HCEC 1CT (cell line): Measurements from ENCODE around the gene TP53BP2.
"Not testable (repeated sequence)": the region's sequence is repeated elsewhere in the genome, so short reads cannot be mapped to it uniquely, and the experiment has no call there.

ENCODE experiments used
- DNase-seq: peaks from one replicate; pipeline ENCODE4 v3.0.0-alpha.2; 2017

TP53BP2 gene, protein sequence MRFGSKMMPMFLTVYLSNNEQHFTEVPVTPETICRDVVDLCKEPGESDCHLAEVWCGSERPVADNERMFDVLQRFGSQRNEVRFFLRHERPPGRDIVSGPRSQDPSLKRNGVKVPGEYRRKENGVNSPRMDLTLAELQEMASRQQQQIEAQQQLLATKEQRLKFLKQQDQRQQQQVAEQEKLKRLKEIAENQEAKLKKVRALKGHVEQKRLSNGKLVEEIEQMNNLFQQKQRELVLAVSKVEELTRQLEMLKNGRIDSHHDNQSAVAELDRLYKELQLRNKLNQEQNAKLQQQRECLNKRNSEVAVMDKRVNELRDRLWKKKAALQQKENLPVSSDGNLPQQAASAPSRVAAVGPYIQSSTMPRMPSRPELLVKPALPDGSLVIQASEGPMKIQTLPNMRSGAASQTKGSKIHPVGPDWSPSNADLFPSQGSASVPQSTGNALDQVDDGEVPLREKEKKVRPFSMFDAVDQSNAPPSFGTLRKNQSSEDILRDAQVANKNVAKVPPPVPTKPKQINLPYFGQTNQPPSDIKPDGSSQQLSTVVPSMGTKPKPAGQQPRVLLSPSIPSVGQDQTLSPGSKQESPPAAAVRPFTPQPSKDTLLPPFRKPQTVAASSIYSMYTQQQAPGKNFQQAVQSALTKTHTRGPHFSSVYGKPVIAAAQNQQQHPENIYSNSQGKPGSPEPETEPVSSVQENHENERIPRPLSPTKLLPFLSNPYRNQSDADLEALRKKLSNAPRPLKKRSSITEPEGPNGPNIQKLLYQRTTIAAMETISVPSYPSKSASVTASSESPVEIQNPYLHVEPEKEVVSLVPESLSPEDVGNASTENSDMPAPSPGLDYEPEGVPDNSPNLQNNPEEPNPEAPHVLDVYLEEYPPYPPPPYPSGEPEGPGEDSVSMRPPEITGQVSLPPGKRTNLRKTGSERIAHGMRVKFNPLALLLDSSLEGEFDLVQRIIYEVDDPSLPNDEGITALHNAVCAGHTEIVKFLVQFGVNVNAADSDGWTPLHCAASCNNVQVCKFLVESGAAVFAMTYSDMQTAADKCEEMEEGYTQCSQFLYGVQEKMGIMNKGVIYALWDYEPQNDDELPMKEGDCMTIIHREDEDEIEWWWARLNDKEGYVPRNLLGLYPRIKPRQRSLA

DNA sequence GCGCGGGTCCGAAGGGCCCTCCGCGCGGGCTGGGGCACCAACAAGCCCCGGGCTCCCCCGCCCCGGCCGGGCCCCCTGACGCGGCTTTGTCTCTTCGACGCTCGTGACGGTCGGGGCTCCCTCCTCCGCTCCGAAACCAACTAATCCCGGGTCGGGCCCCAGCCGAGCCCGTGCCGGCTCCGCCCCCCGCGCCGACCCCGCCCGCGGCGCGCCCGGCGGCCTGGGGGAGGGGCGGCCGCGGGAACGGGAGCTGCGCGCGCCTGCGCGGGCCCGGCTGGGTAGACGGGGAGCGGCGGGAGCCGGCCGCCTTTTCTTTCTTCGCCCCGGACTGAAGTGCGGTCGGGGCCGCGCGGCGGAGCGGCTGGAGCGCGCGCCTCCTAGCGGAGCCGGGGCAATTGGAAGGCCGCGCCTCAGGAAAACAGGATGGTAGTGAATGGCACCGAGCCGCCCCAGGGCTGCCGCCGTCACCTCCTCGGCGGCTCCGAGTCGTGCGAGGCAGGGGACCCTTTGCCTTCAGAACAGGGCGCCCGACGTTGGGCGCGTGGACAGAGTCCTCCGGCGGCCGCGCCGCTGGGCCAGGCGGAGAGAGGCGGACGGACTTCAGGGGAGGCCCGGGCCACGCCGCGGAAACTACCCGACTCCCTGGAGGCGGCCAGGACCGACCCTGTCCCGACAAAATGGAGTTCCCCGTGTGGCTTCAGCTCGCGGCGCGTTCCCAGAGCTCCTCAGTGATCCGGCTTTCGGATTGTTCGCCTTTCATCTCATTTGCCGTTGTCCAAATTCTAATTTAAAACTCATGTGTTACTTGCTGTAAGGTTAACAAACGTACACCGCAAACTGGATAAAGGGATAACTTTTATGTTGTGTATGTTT, at the start of gene TP53BP2:
TSS of gene TP53BP2 (minus strand) at position 138 of the 873 bp plus-strand sequence. CDS start 267 bp downstream, outside the sequence.
- DNase-seq: peak; percentile 91

DNA sequence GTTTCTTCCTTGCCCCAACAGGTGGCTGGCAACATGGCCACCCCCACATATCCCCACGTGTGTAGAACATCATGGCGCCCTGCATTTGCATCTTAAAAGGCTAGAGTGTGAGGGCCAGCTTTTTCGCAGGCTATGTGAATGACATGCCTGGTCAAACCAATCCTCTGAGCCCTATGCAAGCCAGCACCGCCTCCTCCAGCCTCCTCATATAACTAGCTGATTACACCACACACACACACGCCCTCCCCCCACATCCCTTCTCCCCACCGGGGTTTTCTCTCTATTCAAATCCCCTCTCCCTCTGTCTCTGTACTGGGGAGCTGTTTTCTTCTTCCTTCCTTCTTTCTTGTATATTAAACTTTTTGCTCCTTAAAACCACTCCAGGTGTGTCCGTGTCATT, 44.7 kb upstream of the TP53BP2 start:
- not testable (repeated sequence) for DNase-seq

DNA sequence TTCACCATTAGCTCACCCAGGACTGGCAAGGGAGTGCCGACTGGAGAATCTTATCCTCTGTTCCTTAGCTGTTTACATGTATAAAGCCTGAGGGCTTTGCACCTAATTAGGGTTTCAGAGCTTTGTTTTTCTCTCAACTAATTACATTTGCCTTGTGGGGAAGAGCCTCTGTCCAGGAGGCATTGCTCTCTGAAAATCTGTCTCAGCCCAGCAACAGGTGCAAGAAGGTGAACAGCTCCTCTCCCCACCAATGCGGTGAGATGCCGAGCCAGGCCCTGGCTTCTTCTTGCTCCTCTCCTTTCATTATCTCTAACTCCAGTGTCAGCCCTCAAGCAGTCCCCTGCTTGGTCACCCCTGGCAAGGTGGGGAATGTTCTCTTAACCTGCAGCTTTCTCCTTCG, 43.6 kb upstream of the TP53BP2 start:
- DNase-seq: not testable (repeated sequence)

DNA sequence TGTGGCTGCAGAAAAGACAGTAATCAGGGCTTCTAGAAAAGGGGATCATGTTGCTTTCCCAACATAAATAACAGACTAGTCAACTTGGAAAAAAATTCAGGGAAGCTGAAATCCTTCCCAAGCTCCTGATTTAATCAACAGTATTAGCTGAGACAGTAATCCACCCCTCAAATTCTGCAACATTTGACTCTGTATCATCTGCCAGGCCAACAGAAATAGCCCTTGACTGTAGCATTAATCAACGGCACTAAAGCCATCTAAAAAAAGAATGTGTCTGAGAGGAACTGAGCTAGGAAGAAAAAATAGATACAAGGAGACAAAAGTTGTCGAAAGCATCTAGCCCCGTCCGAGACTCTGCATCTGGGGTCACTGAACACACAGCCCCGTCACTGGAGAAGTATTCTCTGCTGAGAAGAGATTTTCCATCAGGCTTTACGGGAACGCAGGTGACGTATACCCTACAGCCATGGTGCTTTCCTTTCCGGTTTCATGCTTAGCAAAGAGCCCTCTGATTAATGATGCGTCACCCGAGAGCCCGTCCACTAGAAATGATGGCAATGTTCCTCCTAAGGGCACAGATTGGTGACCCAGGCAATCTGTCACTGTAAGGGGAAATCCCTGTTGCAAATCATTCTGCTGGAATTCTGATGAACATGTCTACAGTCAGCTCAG, 42.1 kb upstream of the TP53BP2 start:
- peak; percentile 99 for DNase-seq

DNA sequence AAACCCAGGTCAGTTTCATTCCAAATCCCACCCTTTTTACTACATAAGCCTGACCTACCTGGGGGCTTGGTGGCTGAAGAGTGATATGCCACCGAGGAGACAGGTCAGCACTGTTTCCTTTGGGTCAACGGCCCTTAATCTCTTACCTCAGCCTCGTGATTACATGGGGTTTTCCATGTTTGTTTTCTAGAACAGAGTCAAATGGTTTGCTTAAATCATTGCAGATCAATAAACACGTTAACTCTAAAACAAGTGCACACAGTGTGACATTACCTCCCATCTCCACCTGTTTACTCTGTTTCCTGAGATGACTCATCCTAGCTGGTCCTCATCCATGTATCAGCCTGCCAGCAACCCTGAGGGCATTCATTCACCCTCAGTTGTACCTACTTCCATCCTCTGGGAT, 40.8 kb upstream of the TP53BP2 start:
- no peak for DNase-seq

DNA sequence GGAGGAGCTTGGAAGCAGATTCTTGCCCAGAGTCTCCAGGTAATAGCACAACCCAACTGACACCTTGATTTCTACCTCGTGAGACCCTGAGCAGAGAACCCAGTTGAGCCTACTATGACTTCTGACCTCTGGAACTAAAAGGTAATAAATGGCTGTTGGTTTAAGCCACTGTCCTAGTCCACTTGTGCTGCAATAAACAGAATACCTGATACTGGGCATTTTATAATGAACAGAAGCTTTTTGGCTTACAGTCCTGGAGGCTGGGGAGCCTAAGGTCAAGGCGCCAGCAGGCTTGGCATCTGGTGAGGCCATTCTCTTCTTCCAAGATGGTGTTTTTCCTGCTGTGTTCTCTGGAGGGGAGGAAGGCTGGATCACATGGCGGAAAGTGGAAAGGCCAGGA, 39.9 kb upstream of the TP53BP2 start:
- DNase-seq: no peak

DNA sequence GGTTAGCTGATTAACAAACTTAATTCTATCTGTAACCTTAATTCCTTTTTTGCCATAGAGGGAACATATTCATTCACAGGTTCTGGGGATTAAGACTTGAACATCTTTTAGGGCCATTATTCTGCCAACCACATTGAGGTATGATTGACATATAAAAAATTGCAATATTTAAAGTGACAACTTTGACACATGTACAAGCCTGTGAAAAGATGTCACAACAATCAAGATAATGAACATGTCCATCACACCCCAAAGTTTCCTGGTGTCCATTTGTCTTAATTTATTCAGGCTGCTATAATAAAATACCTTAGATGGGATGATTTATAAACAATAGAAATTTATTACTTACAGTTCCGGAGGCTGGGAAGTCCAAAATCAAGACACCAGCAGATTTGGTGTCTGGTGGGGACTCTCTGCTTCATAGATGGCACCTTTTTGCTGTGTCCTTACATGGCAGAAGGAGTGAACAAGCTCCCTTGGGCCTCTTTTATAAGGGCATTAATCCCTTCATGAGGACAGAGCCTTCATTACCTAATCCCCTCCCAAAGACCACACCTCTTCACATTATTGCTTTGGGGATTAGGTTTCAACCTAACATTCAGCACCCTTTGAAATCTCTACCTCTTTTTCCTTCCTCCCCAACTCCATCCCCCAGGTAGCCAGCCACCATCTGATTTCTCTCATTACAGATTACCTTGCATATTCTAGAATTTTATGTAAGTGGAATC, 33.0 kb upstream of the TP53BP2 start:
- DNase-seq: no peak

DNA sequence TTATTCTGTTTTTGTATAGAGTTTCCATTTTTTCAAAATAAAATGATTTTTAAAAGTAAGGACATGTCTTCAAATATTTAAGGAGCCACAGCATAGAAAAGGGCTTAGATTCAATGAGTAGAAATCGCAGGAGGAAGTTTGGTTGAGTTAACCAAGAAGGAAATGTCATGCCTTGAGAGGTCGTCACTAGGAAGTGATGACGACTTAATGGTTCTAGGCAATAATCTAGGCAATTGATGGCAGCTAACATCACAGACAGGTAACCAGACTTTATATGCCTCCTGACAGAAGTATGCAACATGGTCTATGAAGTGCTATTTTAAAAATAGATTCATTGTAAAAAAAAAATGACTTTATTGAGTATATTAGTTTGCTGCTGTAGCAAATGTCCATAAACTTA, 32.1 kb upstream of the TP53BP2 start:
- DNase-seq: no peak

DNA sequence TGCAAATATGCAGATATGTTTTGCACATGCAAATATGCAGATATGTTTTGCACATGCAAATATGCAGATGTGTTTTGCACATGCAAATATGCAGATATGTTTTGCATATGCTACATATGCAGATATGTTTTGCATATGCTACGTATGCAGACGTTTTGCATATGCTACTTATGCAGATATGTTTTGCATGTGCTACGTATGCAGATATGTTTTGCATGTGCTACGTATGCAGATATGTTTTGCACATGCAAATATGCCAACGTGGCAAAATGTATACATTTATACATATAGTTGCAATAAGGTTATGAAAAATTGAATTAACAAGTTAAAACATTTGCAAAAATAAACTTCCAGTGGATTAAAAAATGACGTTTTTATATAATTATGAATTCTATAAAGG, 30.8 kb upstream of the TP53BP2 start:
- no peak for DNase-seq

DNA sequence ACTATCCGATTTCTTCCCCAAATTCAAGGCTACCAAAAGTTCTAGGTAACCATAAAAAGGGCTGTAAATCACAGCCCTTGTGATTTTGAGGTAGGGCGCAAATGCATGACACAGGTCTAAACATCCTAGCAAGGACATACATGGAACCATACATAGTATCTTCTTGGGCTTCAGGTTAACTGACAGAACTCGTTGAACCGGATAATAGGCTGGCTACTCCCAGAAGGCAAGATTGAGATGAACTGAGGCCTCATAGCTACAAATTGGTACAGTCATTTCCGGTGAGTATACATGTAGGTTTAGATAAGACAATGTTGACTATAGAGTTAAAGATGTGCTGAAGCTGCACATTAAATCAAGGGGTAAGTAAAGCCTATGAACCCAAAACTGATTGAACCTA, 27.3 kb upstream of the TP53BP2 start:
- no peak for DNase-seq

DNA sequence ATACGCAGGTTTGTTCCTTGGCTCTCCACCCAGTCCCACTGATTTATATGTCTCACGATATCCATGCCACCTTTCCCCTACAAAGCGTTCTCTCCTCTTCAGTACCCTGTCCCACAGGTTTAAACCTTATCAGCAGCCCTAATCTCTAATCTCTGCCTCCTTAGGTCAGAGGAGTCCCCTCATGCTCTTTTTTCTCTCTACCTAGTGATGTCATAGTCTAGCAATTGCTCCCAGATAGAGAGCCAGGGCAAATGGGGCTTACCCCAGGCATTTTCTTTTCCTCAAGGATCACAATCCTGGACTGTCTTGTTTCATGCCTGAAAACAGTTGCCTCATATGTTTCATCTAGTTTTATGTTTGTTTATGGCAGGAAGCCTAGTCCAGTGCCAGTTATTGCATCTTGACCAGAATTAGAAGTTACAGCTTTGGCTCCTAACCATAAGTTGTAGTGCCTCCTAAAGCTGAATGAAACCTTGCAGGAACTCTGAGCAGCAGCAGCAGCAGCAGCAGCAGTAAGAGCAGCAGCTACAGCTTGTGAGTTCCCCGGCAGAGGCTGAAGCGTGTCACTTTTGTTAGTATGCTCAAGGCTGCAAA, 26.7 kb upstream of the TP53BP2 start:
- DNase-seq: no peak

DNA sequence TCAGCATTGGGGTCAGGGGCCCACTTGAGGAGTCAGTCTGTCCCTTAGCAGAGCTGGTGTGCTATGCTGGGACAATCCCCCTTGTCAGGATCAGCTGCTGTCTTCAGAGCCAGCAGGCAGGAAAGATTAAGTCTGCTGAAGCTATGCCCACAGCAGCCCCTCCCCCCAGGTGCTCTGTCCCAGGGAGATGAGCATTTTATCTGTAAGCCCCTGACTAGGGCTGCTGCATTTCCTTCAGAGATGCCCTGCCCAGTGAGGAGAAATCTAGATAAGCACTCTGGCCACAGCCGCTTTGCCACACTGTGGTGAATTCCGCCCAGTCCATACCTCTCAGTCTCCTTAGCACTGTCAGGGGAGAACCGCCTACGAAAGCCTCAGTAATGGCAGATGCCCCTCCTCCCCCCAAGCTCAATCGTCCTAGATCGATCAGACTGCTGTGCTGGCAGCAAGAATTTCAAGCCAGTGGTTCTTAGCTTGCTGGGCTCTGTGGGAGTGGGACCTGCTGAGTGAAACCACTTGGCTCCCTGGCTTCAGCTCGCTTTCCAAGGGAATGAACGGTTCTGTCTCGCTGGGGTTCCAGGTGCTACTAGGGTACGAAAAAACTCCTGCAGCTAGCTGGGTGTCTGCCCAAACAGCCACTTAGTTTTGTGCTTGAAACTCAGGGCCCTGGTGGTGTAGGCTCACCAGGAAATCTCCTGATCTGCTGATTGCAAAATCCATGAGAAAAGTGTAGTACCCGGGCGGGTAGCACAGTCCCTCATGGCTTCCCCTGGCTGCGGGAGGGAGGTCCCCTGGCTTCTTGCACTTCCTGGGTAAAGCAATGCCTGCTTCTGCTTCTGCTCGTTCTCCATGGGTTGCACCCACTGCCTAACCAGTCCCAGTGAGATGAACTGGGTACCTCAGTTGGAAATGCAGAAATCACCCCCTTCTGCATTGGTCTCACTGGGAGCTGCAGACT, 25.1 kb upstream of the TP53BP2 start:
- no peak for DNase-seq

DNA sequence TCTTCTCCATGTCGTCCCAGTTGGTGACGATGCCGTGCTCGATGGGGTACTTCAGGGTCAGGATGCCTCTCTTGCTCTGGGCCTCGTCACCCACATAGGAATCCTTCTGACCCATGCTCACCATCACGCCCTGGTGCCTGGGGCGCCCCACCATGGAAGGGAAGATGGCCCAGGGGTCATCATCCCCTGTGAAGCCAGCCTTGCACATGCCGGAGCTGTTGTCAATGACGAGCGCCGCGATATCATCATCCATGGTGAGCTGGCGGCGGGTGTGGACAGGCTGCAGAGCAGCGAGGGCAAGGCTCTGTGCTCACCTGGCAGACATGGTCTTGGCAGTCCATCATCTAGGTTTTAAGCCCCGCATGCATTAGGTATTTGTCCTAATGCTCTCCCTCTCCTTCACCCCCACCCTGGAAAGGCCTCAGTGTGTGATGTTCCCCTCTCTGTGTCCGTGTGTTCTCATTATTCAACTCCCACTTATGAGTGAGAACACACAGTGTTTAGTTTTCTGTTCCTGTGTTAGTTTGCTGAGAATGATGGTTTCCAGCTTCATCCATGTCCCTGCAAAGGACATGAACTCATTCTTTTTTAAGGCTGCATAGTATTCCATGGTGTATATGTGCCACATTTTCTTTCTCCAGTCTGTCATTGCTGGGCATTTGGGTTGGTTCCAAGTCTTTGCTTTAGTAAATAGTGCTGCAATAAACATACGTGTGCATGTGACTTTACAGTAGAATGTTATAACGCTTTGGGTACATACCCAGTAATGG, 19.0 kb upstream of the TP53BP2 start:
- DNase-seq: not testable (repeated sequence)

DNA sequence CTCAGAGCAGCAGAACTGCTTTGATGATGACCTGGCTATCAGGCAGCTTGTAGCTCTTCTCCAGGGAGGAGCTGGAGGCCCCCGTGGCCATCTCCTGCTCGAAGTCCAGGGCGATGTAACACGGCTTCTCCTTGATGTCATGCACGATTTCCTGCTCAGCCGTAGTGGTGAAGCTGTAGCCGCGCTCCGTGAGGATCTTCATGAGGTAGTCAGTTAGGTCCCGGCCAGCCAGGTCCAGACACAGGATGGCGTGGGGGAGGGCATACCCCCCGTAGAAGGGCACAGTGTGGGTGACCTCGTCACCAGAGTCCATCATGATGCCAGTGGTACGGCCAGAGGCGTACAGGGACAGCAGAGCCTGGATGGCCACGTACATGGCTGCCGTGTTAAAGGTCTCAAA, 18.3 kb upstream of the TP53BP2 start:
- no peak for DNase-seq

DNA sequence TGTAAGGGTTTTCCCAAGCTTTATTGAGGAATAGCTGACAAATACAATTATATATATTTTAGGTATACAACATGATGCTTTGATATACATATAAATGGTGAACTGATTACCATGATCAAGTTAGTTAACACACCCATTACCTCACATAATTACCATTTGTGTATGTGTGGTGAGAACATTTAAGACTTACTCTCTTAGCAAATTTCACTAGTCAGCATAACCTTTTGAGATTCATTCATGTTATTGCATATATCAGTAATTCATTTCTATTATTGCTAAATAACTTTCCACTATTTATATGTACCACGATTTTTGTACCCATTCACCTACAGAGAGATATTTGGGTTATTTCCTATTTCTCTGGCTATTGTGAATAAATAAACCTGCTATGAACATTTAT, 16.2 kb upstream of the TP53BP2 start:
- no peak for DNase-seq

DNA sequence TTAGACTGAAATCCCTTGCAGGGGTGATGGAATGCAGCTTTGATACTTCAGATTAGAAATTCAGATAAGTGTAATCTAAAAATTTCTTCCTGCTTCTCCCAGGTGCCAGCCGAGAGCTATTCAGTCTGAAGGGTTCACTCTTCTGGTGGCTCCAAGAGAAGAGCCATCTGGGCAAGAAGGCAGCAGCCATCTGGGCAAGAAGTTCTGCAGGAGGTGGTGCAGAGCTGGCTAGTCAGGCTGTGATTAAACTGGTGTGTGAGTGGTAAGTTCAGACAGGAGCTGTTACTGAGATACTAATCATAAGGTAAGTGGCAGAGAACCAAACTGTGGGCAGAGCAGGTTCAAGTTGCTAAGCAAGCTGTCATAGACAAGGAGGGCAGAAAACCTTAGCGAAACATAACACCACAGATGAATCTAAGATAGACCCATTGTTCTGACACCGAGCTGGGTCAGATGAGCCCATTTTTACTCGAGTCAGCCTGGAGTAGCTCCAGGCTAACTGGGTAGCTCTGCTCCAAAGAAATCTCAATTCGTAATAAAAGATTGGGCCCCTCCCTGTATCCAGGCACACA, 14.4 kb upstream of the TP53BP2 start:
- DNase-seq: no peak

DNA sequence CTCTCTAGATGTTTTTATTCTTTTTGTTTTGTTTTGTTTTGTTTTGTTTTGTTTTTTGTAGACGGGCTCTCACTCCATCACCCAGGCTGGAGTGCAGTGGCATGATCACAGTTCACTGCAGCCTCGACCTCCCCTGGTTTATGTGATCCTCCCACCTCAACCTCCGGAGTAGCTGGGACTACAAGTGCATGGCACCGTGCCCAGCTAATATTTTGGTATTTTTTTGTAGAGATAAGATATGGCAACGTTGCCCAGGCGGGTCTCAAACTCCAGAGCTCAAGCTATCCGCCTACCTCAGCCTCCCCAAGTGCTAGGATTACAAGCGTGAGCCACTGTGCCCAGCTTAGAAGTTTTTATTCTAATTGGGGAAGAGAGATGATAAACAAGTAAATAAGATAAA, 13.3 kb upstream of the TP53BP2 start:
- DNase-seq: no peak

DNA sequence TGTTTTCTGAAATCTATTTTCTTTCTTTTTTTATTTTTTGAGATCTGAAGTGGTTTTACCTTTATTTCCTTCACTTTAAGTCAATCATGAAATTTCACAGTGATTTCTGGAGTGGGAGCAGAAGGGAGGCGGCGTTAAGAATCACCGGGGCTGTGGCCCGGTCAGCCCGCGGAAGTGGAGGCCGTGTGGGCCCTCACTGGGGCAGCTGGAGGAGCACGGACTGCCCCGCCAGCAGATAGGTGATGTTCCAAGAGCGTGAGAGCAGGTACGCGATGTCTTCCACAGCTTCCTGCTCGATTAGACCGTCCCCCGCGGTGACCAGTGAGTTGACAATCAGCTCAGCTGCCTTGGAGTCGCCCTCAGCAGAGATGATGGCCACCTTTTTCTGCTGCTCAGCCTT, 10.6 kb upstream of the TP53BP2 start:
- no peak for DNase-seq
